ENCODE measurements around the gene NRIP3. TPM values are rescaled to one million over a fixed set of nuclear protein-coding genes. Genes with fewer than 3 reads are reported as not detected.

NRIP3 gene
- total RNA-seq, 2 experiments from 2014 or later: 1.1 to 2.2 TPM

DNA sequence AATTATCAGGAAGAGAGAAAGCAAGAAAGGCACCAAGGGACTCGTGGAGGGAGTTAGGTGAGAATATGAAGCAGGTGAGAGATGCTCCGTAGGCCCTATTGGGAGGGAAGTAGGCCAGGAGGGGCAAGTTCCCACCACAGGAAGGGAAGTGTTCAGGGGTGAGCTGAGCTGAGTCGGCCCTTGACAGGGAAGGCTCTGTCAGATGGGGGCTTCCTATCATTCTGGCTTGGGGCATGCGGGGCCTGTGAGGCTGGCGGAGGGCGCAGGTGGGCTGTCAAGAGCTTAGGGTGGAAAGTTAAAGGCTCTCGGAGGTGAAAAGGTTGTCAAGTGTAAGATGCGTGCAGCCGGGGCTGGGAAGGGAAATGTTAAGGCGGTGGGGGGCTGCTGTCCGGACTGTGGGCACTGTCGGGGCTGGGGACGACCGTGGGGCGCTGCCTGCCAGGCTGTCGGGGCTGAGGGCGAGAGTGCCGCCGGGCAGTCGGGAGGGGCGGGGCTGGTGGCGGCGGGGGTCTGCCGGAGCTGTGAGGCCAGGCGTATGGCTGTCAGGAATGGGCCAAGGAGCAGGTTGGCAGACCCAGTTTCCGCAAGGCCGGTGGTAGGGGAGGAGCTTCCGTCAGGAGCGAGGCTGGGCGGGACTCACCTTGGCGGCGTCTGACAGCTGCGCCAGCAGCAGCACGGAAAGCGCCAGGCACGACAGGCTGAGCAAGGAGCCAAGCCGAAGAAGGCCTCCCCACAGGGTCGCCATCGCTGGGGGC, 40.1 kb downstream of the NRIP3 start:
- Mint-ChIP-seq H3K27me3 (no peaks in the 10 kb centered on the region), H3K4me1 (ENCODE audit: low read depth) (peaks cover 34% of the 10 kb centered on the region), H3K4me3 (peak overlapping the region; percentile 94), H3K27ac (peak overlapping the region; percentile 89), H3K36me3 (ENCODE audit: low read depth) (no peaks in the 10 kb centered on the region), H3K9me3 (no peaks in the 10 kb centered on the region)
- intact Hi-C loops (cut with micrococcal nuclease): loop anchor here (5.0 kb wide), 2 partner anchors 51 to 276 kb away; partner anchors contain the start of gene AKIP1
- POLR2A ChIA-PET: interaction anchor here (0.6 to 3.0 kb wide), 7 partner anchors 12 to 281 kb away, joined by 3 to 16 read pairs (median 3); partner anchors contain the start of genes RPL27A and TRIM66
- ATAC-seq: peak; percentile 75
- no peak for TF ChIP-seq CTCF (IDR thresholded peaks at IDR 0.05)
- peak; percentile 85 for DNase-seq
- CTCF ChIA-PET: interaction anchor here (1.3 to 3.0 kb wide), 6 partner anchors 49 to 174 kb away, joined by 3 to 20 read pairs (median 4); no protein-coding TSS in a partner anchor

DNA sequence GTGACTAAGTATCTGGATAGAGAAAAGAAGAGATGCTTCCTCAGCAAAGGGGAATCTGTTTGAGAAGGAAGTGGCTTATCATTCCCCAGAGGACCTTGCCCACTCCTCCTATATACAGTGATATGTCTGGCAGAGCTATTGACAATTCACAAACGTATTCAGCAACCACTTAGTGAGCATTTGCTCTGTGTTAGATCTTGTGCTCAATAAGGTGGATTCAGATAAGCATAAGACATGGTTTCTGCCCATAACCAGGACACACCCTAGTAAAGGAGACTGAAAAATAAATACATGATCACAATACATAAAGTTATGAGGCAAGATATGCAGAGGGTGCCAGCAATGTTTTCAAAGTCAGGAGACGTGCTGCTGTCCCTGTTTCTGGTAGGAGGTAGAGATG, 41.0 kb downstream of the NRIP3 start:
- H3K36me3 Mint-ChIP-seq (ENCODE audit: low read depth): no peaks in the 10 kb centered on the region
- ChIA-PET POLR2A (interaction anchor here (0.9 to 3.0 kb wide), 3 partner anchors 51 to 280 kb away, joined by 3 to 16 read pairs (median 6); partner anchors contain the start of genes RPL27A and TRIM66), CTCF (interaction anchor here (1.3 to 3.0 kb wide), 5 partner anchors 48 to 175 kb away, joined by 3 to 20 read pairs (median 4); no protein-coding TSS in a partner anchor)
- ATAC-seq: no peak
- H3K4me1 Mint-ChIP-seq (ENCODE audit: low read depth): peaks cover 34% of the 10 kb centered on the region
- H3K9me3 Mint-ChIP-seq: no peaks in the 10 kb centered on the region
- no peak for TF ChIP-seq CTCF (IDR thresholded peaks at IDR 0.05)
- H3K4me3 Mint-ChIP-seq: peak overlapping the region; percentile 94
- DNase-seq: no peak
- no peaks in the 10 kb centered on the region for H3K27me3 Mint-ChIP-seq
- H3K27ac Mint-ChIP-seq: peak overlapping the region; percentile 89
- intact Hi-C loops (cut with micrococcal nuclease): loop anchor here (5.0 kb wide), 2 partner anchors 51 to 276 kb away; partner anchors contain the start of gene AKIP1

DNA sequence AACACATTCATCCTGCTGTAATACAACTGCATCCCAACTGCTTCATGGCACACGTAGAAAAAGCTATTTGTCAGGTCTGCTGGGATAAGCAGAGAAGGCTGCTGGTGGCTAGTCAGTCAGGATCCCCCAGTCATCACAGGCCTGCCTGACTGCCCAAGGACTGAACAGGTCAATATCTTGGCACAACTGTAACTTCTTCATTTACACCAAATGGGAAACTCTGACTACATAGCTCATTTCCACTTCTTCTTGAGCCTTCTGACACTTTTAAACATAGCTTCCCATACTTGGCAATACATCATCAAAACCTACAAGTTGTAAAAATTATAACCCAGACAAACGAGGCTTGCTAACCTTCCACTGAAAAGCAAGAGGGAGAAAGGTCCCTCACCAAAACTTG, 42.4 kb downstream of the NRIP3 start:
- H3K4me1 Mint-ChIP-seq (ENCODE audit: low read depth): peaks cover 42% of the 10 kb centered on the region
- POLR2A ChIA-PET: interaction anchor here (1.8 kb wide), 1 partner anchor 270 kb away, joined by 4 read pairs; no protein-coding TSS in a partner anchor
- TF ChIP-seq CTCF (IDR thresholded peaks at IDR 0.05): no peak
- DNase-seq (no peak), ATAC-seq (no peak)
- intact Hi-C loops (cut with micrococcal nuclease): loop anchor here (5.0 kb wide), 2 partner anchors 49 to 274 kb away; partner anchors contain the start of gene AKIP1
- H3K27me3 Mint-ChIP-seq: no peaks in the 10 kb centered on the region
- H3K9me3 Mint-ChIP-seq: no peaks in the 10 kb centered on the region
- no peak overlapping the region for H3K27ac Mint-ChIP-seq
- H3K4me3 Mint-ChIP-seq: no peak overlapping the region
- peaks cover 5% of the 10 kb centered on the region for H3K36me3 Mint-ChIP-seq (ENCODE audit: low read depth)
- CTCF ChIA-PET: interaction anchor here (0.8 to 3.3 kb wide), 9 partner anchors 9 to 573 kb away, joined by 3 to 33 read pairs (median 3); partner anchors contain the start of gene AKIP1

DNA sequence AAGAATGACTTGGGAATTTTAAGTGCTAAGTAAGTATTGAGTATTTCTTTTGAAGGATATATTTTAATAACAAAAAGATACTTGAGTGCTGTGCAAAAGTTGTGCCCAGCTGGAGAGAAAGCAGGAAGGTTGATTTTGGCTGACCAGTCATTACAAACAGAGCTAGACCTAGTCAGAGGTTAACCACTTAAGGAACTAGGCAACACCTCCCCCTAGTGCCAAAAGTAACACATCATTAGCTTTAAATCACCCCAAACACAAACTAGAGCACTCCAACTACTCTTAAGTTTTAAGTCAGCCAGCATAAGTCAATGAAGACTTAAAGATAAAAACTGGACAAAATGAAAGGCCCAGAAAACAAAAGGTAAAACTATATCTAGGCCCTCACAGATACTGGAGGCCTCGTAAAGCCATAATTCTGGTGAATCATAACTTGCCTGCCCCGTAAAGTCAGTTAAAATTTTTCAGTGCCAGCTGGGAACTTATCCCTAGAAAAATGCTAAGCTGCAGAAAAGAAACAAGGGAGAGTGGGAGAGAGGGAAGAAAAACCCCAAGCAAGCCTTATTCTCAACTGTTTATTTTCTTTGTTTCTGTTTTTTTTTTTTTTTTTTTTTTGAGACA, 44.1 kb downstream of the NRIP3 start:
- ChIA-PET POLR2A (interaction anchor here (1.1 kb wide), 1 partner anchor 44 kb away, joined by 3 read pairs; no protein-coding TSS in a partner anchor), CTCF (interaction anchor here (0.6 to 3.3 kb wide), 34 partner anchors 10 to 767 kb away, joined by 3 to 43 read pairs (median 4); partner anchors contain the start of genes AKIP1, ASCL3, RPL27A and TRIM66)
- peaks cover 11% of the 10 kb centered on the region for H3K36me3 Mint-ChIP-seq (ENCODE audit: low read depth)
- peak; percentile 53 for DNase-seq
- intact Hi-C loops (cut with micrococcal nuclease): loop anchor here (5.0 kb wide), 2 partner anchors 47 to 272 kb away; partner anchors contain the start of gene AKIP1
- TF ChIP-seq CTCF (IDR thresholded peaks at IDR 0.05): peak; percentile 59
- H3K27me3 Mint-ChIP-seq: no peaks in the 10 kb centered on the region
- H3K4me3 Mint-ChIP-seq: no peak overlapping the region
- peaks cover 37% of the 10 kb centered on the region for H3K4me1 Mint-ChIP-seq (ENCODE audit: low read depth)
- no peaks in the 10 kb centered on the region for H3K9me3 Mint-ChIP-seq
- H3K27ac Mint-ChIP-seq: no peak overlapping the region
- ATAC-seq: peak; percentile 21
